MCF 10A (cell line): ENCODE results near the gene SERPINB5. TPM values are rescaled to one million over a fixed set of nuclear protein-coding genes. Genes with fewer than 3 reads are reported as not detected.
A peak's percentile ranks its signal among the peaks of the same experiment; 100 is the strongest.

ENCODE experiments used
- BruUV-seq: library from RNA; stranded (reverse); fragments of 400-500 nt; replicated peaks from 2 replicates; lab custom pipeline; 2021; lab: Mats Ljungman, UMichigan
- CTCF ChIA-PET: fragments of 300-600 bp; sonication (Branson Sonifier 250); formaldehyde crosslinking; extraction: SDS; loops from one replicate; lab custom pipeline; 2021; ENCODE audit warnings: antibody characterized with exemption, inconsistent platforms; lab: Yijun Ruan, JAX
- POLR2A ChIA-PET: fragments of 300-600, 350-650 bp; sonication (Branson Sonifier 250); formaldehyde crosslinking; extraction: SDS; loops from one replicate; lab custom pipeline; 2020; ENCODE audit warnings: antibody characterized with exemption, inconsistent platforms; lab: Yijun Ruan, JAX
- DNase-seq: peaks from one replicate; pipeline ENCODE4 v3.0.0-alpha.2; 2018; ENCODE audit not compliant: unreplicated experiment
- H3K27ac Mint-ChIP-seq: one replicate; pipeline ENCODE4 v1.8.0; 2022; ENCODE audit warnings: mild to moderate bottlenecking, low read depth, mixed read lengths; ENCODE audit not compliant: unreplicated experiment
- H3K27me3 Mint-ChIP-seq: one replicate; pipeline ENCODE4 v1.8.0; 2022; ENCODE audit warnings: mixed read lengths; ENCODE audit not compliant: insufficient read depth, unreplicated experiment
- H3K36me3 Mint-ChIP-seq: one replicate; pipeline ENCODE4 v1.8.0; 2022; ENCODE audit warnings: mild to moderate bottlenecking, moderate library complexity, mixed read lengths; ENCODE audit not compliant: insufficient read depth, unreplicated experiment
- H3K4me1 Mint-ChIP-seq: one replicate; pipeline ENCODE4 v1.8.0; 2022; ENCODE audit warnings: mixed read lengths; ENCODE audit not compliant: insufficient read depth, unreplicated experiment
- H3K4me3 Mint-ChIP-seq: one replicate; pipeline ENCODE4 v1.8.0; 2022; ENCODE audit warnings: mild to moderate bottlenecking, moderate library complexity, mixed read lengths; ENCODE audit not compliant: unreplicated experiment
- H3K9me3 Mint-ChIP-seq: one replicate; pipeline ENCODE4 v1.8.0; 2022; ENCODE audit warnings: mixed read lengths; ENCODE audit not compliant: unreplicated experiment
- CTCF ChIP-seq: fragments of 200-600 bp; IDR thresholded peaks from one replicate; pipeline ENCODE4 v1.8.0; 2022; ENCODE audit warnings: antibody characterized with exemption, mild to moderate bottlenecking; ENCODE audit not compliant: unreplicated experiment
- intact Hi-C: fragments of 100-400 bp; cut with micrococcal nuclease; formaldehyde crosslinking; loops from 2 replicates; pipeline ENCODE4 v1.14.1; 2022
- total RNA-seq: library from RNA; stranded (reverse); gene quantifications from 2 replicates; pipeline ENCODE4 v1.2.3, GENCODE V29; 2022

SERPINB5 gene
- total RNA-seq, 1 experiment from 2014 or later = 330 TPM

DNA sequence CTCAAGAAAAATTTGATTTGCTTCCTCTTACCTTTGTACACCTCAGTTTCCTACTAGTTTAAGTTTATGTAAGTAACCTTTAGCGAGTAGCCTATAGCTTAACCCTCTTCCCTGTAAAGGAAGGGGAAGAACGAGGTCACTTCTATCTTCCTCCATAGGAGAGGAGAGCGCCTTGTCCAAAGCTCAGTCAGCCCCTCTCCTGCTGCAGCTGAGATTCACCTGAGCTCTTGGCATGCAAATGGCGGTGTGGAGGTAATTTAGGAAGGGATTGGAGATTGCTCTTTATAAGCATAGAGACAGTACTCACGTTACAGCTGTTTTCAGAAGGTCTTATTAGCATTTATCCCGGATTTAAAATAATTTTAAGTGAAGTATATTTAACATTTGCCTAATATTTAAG is 37.6 kb downstream of the SERPINB5 start:
- no peak overlapping the region for H3K4me3 Mint-ChIP-seq
- intact Hi-C loops = no loop called here
- POLR2A ChIA-PET = no interaction called here
- H3K36me3 Mint-ChIP-seq = no peaks in the 10 kb centered on the region
- CTCF ChIA-PET = interaction anchor here (0.8 to 16.2 kb wide), 7 partner anchors 10 to 450 kb away, joined by 3 to 535 read pairs (median 7); no protein-coding TSS in a partner anchor
- BruUV-seq = no TSS peak
- no peak for DNase-seq
- no peaks in the 10 kb centered on the region for H3K9me3 Mint-ChIP-seq
- peaks cover 6% of the 10 kb centered on the region for H3K4me1 Mint-ChIP-seq
- no peak overlapping the region for H3K27ac Mint-ChIP-seq
- TF ChIP-seq CTCF = no peak
- H3K27me3 Mint-ChIP-seq = no peaks in the 10 kb centered on the region

- no peaks in the 10 kb centered on the region for H3K27me3 Mint-ChIP-seq
- H3K27ac Mint-ChIP-seq = no peak overlapping the region
These were observed 38.3 kb downstream of the SERPINB5 start for GRCh38 chr18:63514888-63515678.

GRCh38 chr18:63515801-63516200 is 39.0 kb downstream of the SERPINB5 start:
- intact Hi-C loops = no loop called here
- Mint-ChIP-seq H3K4me1 (peaks cover 12% of the 10 kb centered on the region), H3K27ac (no peak overlapping the region), H3K36me3 (no peaks in the 10 kb centered on the region), H3K27me3 (no peaks in the 10 kb centered on the region), H3K9me3 (no peaks in the 10 kb centered on the region), H3K4me3 (no peak overlapping the region)
- DNase-seq = no peak
- TF ChIP-seq CTCF = no peak
- ChIA-PET CTCF (interaction anchor here (1.2 to 16.2 kb wide), 7 partner anchors 39 to 421 kb away, joined by 3 to 535 read pairs (median 13); partner anchors contain the start of gene SERPINB5), POLR2A (interaction anchor here (1.1 kb wide), 1 partner anchor 226 kb away, joined by 3 read pairs; no protein-coding TSS in a partner anchor)
- no TSS peak for BruUV-seq

More at GRCh38 chr18:63514888-63515678, 38.3 kb downstream of the SERPINB5 start:
- Mint-ChIP-seq H3K36me3 (no peaks in the 10 kb centered on the region), H3K4me1 (peaks cover 9% of the 10 kb centered on the region), H3K9me3 (no peaks in the 10 kb centered on the region), H3K4me3 (no peak overlapping the region)
- intact Hi-C loops = no loop called here
- BruUV-seq = no TSS peak
- CTCF ChIA-PET = interaction anchor here (0.6 to 16.2 kb wide), 11 partner anchors 9 to 498 kb away, joined by 3 to 535 read pairs (median 4); partner anchors contain the start of gene SERPINB5
- no peak for DNase-seq
- TF ChIP-seq CTCF = peak; percentile 7
- POLR2A ChIA-PET = no interaction called here
